GM18508 (cell line): ENCODE measurements around the gene PRSS50.

ENCODE experiments used
- ATAC-seq: cut with Tn5 transposase; IDR thresholded peaks from one replicate; pipeline ENCODE4 v1.9.1; 2021; ENCODE audit warnings: moderate number of reproducible peaks; ENCODE audit not compliant: insufficient read depth, unreplicated experiment

Gene PRSS50

GRCh38 chr3:46672349-46672695 is 45.3 kb downstream of the PRSS50 start:
- ATAC-seq: no peak

DNA sequence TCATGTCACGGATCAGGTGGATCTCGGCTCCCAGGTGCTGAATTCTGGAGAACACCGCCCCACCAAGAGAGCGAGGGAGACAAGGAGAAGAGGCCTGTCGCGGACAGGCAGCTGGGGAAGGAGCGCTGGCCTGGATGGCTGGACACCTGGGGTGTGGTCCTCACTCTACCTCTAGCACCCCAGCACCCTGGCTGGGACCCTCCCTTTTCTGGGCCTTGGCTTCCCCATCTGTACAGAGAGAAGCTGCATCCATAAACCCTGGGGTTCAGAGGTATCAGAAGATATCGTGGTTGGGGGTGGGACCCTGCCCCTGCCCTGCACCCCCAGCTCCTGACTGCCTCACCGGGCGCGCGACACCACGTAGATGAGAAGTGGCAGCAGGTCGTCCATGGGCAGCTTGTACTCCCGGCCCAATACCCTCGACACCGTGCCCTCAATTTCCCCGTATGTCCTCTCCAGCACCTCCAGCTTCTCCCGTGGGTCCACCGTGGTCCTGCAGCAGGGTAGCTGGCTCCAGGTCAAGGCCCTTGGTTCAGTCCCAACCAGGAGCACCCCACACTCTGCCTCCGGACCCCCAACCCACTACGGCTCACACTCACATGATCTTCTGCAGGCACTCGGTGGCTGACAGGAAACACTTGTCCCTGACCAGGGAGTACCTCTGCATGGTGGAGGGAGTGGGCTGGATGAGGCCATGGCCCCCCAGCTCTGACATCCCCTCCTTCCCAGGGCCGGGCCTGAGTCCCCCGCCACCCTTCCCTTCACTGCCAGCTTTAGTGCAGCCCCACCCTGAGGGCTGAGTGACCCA is 45.9 kb downstream of the PRSS50 start:
- ATAC-seq: no peak

DNA sequence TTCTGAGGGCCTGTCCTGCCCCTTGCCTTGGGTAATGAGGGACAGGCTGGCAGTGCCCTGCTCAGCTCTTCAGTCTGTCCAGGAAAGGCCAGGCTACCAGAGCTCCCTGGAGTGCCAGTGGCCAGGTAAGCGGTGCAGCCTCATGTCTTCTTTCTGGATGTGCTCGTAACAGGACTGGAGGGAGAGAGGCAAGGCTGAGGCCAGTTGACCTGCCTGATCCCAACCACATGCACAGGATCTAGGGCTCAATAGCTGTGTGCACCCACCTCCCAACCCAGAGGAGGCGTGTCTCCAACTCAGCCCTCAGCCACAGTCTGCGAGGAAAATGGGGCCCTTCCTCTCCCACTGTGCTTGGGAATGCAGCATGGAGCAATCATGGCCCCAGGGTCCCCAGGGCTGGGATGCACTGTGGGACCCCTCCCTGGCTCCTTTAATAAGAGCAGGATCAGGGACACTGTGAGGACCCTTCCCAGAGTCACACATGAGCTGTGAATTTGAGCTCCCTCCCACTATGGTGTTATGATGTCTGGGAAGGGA is 46.7 kb downstream of the PRSS50 start:
- no peak for ATAC-seq

- ATAC-seq: no peak
These were observed 47.4 kb downstream of the PRSS50 start for GRCh38 chr3:46670000-46670890.

DNA sequence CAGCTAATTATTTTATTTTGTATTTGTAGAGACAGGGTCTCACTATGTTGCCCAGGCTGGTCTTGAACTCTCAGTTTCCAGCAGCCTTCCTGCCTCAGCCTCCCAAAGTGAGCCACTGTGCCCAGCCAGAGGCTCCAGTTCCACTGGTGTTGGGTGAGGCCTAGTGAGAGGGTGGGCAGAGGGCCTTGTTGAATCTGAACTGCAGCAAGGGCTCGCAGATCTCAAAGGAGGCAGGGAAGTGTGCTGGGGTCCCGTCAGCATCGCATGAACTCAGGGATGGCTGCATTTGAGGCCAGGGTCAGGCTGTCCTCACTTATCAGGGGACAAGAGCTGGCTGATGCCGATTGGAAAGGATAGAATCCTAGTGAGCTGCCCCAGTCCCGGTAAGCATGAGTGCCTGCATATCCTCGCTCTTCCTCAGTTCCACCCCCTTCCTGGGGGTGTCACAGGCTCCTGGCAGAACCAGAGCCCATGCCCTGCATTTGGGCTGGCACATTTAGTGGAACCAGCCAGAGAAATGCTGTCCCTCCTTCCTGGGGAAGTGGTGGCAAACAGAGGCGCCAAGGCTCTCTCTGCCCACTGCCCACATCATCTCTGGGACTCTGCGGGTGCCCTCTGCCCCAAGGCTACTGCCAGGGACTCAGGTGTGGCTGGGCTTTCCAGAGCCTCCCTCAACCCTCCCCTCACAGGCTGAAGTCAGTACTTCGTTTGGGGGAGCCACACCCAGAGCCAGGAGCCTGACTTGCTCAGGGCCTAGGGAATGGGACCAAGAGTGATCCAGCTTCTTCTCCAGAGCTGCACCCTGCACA is 48.3 kb downstream of the PRSS50 start:
- no peak for ATAC-seq

- ATAC-seq: no peak
These were observed 49.1 kb downstream of the PRSS50 start for GRCh38 chr3:46668591-46668990.

GRCh38 chr3:46668116-46668515 is 49.6 kb downstream of the PRSS50 start:
- ATAC-seq: no peak

GRCh38 chr3:46667657-46668056 is 50.0 kb downstream of the PRSS50 start:
- ATAC-seq: no peak

GRCh38 chr3:46667061-46667621 is 50.5 kb downstream of the PRSS50 start:
- ATAC-seq: no peak

GRCh38 chr3:46666453-46666845 is 51.2 kb downstream of the PRSS50 start:
- ATAC-seq: no peak

- no peak for ATAC-seq
These were observed 51.8 kb downstream of the PRSS50 start for GRCh38 chr3:46665763-46666452.

DNA sequence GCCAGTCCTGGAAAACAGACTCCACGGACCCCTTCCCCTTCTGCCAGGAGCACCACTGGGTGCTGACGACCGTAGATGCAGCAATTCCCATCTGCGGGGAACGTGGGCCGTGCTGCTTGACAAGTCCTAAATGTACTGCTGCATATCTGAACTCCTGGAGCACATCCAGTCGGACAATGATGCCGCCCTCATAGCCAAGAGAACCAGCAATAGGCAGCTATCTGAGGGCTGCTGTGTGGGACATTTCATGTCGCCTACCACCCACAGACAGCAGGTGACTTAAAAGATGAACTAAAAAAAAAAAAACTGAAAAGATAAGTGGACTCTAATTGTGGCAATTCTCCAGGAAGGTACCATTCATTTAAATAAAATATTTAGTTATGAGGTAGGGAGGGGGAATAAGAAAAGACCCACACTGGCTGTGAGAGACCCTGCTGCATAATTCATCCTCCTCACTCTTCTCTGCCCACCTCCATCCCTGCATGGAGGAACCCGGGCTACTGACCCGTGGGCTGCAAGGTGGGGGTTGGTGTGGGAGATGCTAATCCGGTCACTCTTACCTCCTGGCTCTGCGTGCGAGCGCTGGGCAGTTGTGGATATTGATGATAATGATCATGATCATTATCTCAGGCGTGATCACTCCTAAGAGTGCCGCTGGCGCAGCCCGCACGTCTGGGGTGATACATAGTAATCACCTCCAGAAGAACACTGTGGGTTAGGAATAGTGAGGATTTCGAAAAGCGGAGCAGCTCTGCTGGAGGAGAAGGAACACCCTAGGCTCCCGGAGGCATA is 52.5 kb downstream of the PRSS50 start:
- no peak for ATAC-seq

GRCh38 chr3:46664188-46664970 is 53.3 kb downstream of the PRSS50 start:
- no peak for ATAC-seq

DNA sequence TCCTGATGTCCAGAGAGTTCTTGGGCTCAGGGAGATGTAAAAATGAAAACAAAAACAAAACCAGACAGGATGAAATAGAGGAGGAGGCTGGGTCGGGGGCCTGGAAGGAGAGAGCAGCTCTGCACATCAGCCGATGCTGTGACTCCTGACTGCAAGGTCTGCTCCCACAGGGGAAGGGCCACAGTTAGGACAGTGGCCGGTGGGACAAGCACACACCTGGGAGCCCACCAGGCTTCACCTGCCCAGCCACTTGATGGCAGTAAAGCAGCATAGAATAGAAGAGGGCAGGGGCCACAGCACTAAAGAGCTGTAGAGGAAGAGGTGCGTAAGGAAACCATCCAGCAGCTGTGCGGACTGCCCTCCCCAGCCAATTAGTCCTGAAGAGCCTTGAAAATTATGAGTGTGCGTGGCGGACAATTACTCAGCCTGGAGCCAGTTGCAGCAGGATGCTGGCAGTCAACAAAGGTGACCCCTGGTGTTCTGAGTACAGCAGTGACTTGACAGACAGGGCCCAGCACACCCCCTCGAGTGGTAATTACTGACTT is 54.0 kb downstream of the PRSS50 start:
- ATAC-seq: no peak

DNA sequence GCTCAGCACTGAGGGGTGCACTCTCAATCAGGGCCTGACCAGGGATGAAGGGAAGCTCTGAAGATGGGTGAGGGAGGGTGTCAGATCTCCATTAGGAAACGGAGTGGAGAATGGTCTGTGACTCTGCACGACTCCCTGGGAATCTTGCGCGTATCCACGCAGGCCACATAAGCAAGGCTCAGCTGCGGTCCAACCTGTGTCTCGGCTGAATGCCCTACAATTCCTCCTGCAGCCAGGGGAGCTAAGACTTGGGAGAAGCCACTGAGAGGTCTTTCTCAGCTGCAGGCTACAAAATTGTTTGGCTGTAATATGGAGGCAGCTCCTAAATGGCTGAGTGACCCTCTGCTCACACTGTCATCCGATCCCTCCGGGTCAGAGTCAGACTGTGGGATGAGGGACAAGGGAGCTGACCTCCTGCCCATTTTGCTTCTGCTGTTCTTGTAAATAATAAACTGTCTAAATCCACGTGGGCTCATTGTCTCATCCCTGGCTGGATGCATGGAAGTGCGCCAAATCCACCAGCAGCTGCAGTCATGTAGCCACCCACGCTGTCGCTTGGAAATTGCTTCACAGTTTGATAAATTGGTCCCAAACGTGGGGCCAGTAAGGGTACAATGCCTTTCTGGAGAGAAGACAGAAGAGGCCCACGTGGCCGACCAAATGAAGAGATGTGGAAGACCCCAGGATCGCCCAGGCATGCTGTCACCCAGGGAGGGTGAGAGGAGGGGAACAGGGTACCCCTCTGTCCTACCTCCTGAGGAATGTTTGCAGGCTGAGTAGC is 54.7 kb downstream of the PRSS50 start:
- no peak for ATAC-seq
